Heart left ventricle (tissue), 16 donors: Measurements from ENCODE around the gene MACO1. TPM values are rescaled to one million over a fixed set of nuclear protein-coding genes. Genes with fewer than 3 reads are reported as not detected.
"Not testable (repeated sequence)": the region's sequence is repeated elsewhere in the genome, so short reads cannot be mapped to it uniquely, and the experiment has no call there.

Source experiments
- ATAC-seq, 4 donors: fragments of 200-7000 bp; cut with Tn5 transposase; one replicate each; pipeline ENCODE4 v1.9.1; 2020 to 2022; ENCODE audit warnings: moderate library complexity in 4 of 4, mild to moderate bottlenecking in 3 of 4, moderate number of reproducible peaks in 1 of 4
- DNase-seq, 5 donors: peaks; one replicate each; pipeline ENCODE4 v3.0.0-alpha.2; 2020
- H3K27ac ChIP-seq, 12 donors: fragments of 200-600 bp; sonication (generic) in 4 of 12; one replicate each; pipeline versions ENCODE4 v1.5.0 to v1.8.0; 2016 to 2022; ENCODE audit warnings: mild to moderate bottlenecking in 2 of 12
- H3K27me3 ChIP-seq, 9 donors: fragments of 200-600 bp; sonication (generic) in 2 of 9; one replicate each; pipeline versions ENCODE4 v1.5.1 to v1.8.0; 2016 to 2022; ENCODE audit warnings: mild to moderate bottlenecking in 3 of 9
- H3K36me3 ChIP-seq, 9 donors: fragments of 200-600 bp; sonication (generic) in 2 of 9; one replicate each; pipeline versions ENCODE4 v1.5.0 to v1.8.0; 2018 to 2022; ENCODE audit warnings: mild to moderate bottlenecking in 2 of 9
- H3K4me1 ChIP-seq, 12 donors: fragments of 200-600 bp; sonication (generic) in 4 of 12; one replicate each; pipeline versions ENCODE4 v1.5.0 to v1.8.0; 2016 to 2022; ENCODE audit warnings: mild to moderate bottlenecking in 3 of 12
- H3K4me3 ChIP-seq, 12 donors: fragments of 200-600 bp; sonication (generic) in 4 of 12; one replicate each; pipeline versions ENCODE4 v1.5.0 to v1.8.0; 2017 to 2022; ENCODE audit warnings: mild to moderate bottlenecking in 9 of 12, moderate library complexity in 4 of 12
- H3K9me3 ChIP-seq, 12 donors: fragments of 200-600 bp; sonication (generic) in 4 of 12; one replicate each; pipeline versions ENCODE4 v1.5.0 to v1.8.0; 2016 to 2022; ENCODE audit warnings: mild to moderate bottlenecking in 1 of 12
- CTCF ChIP-seq, 12 donors: fragments of 200-600 bp; sonication (generic) in 4 of 12; IDR thresholded peaks; one replicate each; pipeline versions ENCODE4 v1.5.0 to v1.8.0; 2018 to 2022; ENCODE audit warnings: antibody characterized with exemption in 12 of 12, mild to moderate bottlenecking in 5 of 12
- POLR2A ChIP-seq, 2 donors: fragments of 450-650 bp; IDR thresholded peaks; one replicate each; pipeline ENCODE4 v1.6.1; 2017; ENCODE audit warnings: antibody characterized with exemption in 2 of 2, mild to moderate bottlenecking in 2 of 2, moderate library complexity in 2 of 2
- WGBS, 4 donors: extraction: QIAGEN DNeasy Blood & Tissue Kit in 2 of 4; methylation state at CpG; one replicate each; pipeline versions ENCODE4 v1.1.5 to v1.1.7; 2013 to 2018; 5-methylcytosine and 5-hydroxymethylcytosine counted together
- intact Hi-C, 10 donors: fragments of 100-400 bp; cut with DNase I; formaldehyde crosslinking; loops; one replicate each; pipeline versions ENCODE4 v1.11.1 to v1.14.2; 2022
- polyA plus RNA-seq, 2 donors: library from polyadenylated mRNA; stranded (reverse); fragments of 200-250 nt; gene quantifications; one replicate each; pipeline ENCODE4 v1.2.3, GENCODE V29; 2013
- total RNA-seq, 9 donors: library from RNA; depleted of rRNA in 2 of 9; stranded (reverse); fragments of >200 nt in 2 of 9; fragmentation: NEBNext Ultra II Directional in 3 of 9; extraction: Animal tissue kit (Norgen Biotek cat#: 25700) in 3 of 9; gene quantifications; one replicate each; pipeline versions ENCODE4 v1.1.0 to v1.2.4, GENCODE V29; 2016 to 2023
- donor health status: ischemic (EF 13 %, LVEDD 7.1; RV severe dilation, severe dysfunction).
- donor health status: healthy with polysubstance abuse.
- donor health status: DM: no; HTN: yes; CAD: no.
- donor health status: DM: no; HTN: no; CAD: no.
- donor health status: ischemic (EF 25% LVEDD 6.9; RV normal size, moderate dysfunction).
- donor health status: ischemic (EF 25% LVEDD 5.7; RV mildly dilated, moderate dysfunction).
- donor health status: healthy.
- donor health status: DM: yes; HTN: yes; CAD: no.
- donor health status: ischemic (EF 35%, LVEDD 5.7; RV mildly dilated, moderate dysfunction).
- donor health status: nonischemic (EF 11% LVEDD 7.7; RV severe dilation, severe dysfunction).
- donor health status: DM: yes; HTN: yes; CAD: no.
- donor health status: PGD.
- donor health status: ischemic (EF 29% LVEDD 5.4; RV normal size, mild dysfunction).
- donor health status: nonischemic (EF 23%, LVEDD 6.1; RV moderate dilation, normal function).

MACO1 gene
- total and polyA plus RNA-seq, 11 donors = 5.8 to 21.0 (median 14.0) TPM

- TF ChIP-seq CTCF (IDR thresholded peaks at IDR 0.05) = no peak
- TF ChIP-seq POLR2A (IDR thresholded peaks at IDR 0.05) = no peak
Measured at GRCh38 chr1:25392841-25393240, 37.9 kb upstream of the MACO1 start.

DNA sequence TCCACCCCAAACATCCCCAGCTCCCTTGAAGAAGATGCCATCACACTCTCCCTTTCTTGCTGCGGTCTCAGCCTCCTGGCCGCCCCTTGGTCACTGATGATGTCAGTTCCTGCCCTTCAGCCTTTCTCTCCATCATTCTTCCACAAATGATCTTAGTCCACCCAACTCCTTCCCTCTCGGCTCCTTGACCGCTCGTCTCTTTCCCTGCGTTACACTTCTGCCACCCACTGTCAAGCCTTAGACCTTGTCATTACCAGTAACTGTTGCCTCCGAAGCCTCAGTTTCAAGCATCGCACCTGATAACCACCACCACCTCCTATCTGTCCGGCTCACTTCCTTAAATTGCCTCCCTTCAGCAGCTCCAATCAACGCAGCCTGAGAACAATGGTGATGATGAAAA, 33.1 kb upstream of the MACO1 start:
- WGBS, 4 donors = 22 to 41% (median 24%) methylated on average over 3 to 6 of the region's 10 CpGs
- ATAC-seq = peak in 3 of 4 donors; percentile 49 to 59 (median 49)
- H3K4me1 ChIP-seq, DNase-seq, H3K4me3 ChIP-seq, H3K36me3 ChIP-seq, H3K27me3 ChIP-seq, H3K9me3 ChIP-seq, H3K27ac ChIP-seq, intact Hi-C loops: not testable (repeated sequence)

More at GRCh38 chr1:25392841-25393240, 37.9 kb upstream of the MACO1 start:
- no peak overlapping the region for H3K27ac ChIP-seq
- no peaks in the 10 kb centered on the region for H3K27me3 ChIP-seq
- no peak overlapping the region for H3K4me3 ChIP-seq
- intact Hi-C loops = no loop called here
- DNase-seq = no peak
- no peak for ATAC-seq
- H3K4me1 ChIP-seq = no peaks in the 10 kb centered on the region
- no peaks in the 10 kb centered on the region for H3K9me3 ChIP-seq
- WGBS, 4 donors = 91 to 96% (median 92%) methylated on average over 6 of the region's 6 CpGs
- no peaks in the 10 kb centered on the region for H3K36me3 ChIP-seq

- ATAC-seq, H3K4me3 ChIP-seq, H3K4me1 ChIP-seq, H3K9me3 ChIP-seq, intact Hi-C loops, H3K36me3 ChIP-seq, H3K27me3 ChIP-seq, H3K27ac ChIP-seq, DNase-seq: not testable (repeated sequence)
- no CpG with 5 or more reads among the region's 2 CpGs for WGBS, 4 donors
Measured at GRCh38 chr1:25398079-25398478, 32.6 kb upstream of the MACO1 start.

DNA sequence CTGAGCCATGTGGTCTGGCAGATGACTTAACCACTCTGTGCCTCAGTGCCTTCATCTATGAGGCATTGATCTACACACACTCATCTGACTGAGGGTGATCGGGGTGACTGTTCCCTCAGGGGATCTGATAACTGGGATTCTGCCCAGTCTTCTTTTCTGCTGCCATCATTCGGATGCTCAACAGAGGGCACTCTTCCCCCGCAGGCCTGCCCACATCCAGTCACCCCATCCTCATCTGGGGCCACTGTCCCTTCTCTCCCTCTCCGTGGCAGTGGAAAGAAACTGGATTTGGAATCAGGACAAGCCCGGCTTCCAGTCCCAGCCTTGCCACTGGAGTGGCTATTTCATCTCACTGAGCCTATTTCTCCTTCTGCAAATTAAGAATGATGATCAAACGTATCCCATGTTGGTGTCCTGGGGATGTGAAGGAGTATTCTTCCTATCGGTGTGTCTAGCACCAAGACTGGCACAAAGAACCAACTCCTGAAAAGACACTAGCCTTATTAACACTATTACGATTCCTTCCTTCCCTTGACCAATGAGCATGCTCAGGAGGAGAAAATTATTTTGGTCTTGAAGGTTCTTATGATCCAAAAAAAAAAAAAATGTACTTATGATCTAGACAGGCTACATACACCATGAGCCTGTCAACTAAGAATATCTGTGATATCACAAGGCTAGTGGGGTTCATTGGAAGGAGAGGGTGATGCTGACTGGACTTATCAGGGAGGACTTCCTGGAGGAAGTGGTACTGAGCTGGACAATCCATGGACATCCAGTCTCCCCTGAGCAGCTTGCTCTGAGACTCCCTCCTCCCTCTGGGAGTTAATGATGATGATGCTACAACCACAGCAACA, 27.5 kb upstream of the MACO1 start:
- H3K9me3 ChIP-seq, H3K27ac ChIP-seq, H3K27me3 ChIP-seq, H3K36me3 ChIP-seq, H3K4me1 ChIP-seq, H3K4me3 ChIP-seq, DNase-seq: not testable (repeated sequence)
- peak in 11 of 12 donors; percentile 18 to 44 (median 28) for TF ChIP-seq CTCF (IDR thresholded peaks at IDR 0.05)
- peak in 3 of 4 donors; percentile 55 to 79 (median 60) for ATAC-seq
- intact Hi-C loops = loop anchor here in 7 of 10 donors (5.0 to 10.0 kb wide), 3 partner anchors 116 to 122 kb away; no protein-coding TSS in a partner anchor
- 17 to 19% (median 18%) methylated on average over 6 to 7 of the region's 8 CpGs for WGBS, 4 donors

DNA sequence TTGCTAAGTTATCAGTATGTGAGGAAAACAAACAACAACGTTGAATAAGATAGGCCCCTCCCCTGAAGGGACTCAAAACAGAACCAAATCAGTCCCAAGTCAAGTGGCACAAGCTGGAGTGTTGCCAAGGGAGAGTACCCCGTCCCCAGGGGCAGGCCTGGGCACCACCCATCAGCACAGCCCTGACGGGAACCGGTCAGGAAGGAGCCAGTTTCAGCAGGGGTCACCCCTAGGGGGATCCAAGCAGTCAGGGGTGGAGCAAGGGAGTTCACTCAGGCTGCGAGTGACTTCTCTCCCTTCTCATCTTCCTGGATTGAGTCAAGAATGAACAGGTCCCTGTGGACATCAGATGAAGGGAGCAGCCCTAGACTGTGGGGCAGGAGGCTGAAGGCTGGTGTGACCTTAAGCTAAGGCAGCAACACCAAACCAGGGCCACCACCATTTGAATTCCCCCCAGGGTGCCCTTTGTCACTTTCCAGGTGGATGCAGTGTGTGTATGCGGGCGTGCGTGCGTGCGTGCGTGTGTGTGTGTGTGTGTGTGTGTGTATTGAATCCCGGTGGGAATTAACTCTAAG, 24.9 kb upstream of the MACO1 start:
- H3K36me3 ChIP-seq, ATAC-seq, DNase-seq, H3K27me3 ChIP-seq, H3K9me3 ChIP-seq, H3K4me3 ChIP-seq, H3K27ac ChIP-seq, H3K4me1 ChIP-seq: not testable (repeated sequence)
- intact Hi-C loops = loop anchor here in 4 of 10 donors (5.0 to 10.0 kb wide), 2 partner anchors 116 to 119 kb away; no protein-coding TSS in a partner anchor
- WGBS, 4 donors = 68 to 85% (median 83%) methylated on average over 8 to 10 of the region's 12 CpGs; no CpG with 5 or more reads in 1 of the 4 donors

DNA sequence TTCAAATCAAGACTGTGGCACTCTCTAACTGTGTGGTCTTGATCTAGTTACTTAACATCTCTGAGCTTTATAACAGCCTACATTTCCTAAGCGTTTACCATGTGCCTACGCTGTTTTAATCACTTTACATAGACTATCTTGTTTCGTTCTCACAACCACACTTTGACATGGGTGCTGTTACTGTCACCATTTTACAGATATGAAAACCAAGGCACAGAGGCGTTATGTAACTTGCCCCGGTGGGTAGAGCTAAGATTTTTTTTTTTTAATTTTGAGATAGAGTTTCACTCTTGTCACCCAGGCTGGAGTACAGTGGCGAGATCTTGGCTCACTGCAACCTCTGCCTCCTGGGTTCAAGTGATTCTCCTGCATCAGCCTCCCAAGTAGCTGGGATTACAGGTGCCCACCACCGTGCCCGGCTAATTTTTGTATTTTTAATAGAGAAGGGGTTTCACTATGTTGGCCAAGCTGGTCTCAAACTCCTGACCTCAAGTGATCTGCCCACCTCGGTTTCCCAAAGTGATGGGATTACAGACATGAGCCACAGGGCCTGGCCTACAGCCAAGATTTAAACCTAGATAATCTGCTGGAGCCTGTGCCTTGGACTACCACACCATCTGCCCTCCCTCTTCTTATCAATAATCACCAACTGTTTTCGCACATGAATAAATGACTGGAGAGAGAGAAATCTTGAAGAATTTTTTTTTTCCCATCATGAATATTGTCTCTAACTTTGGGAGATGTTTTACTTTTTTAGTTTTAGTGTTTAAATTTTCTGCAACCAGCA, 20.9 kb upstream of the MACO1 start:
- intact Hi-C loops = loop anchor here in 5 of 10 donors (5.0 to 10.0 kb wide), 3 partner anchors 112 to 123 kb away; no protein-coding TSS in a partner anchor
- not testable (repeated sequence) for ATAC-seq, H3K27me3 ChIP-seq, H3K4me1 ChIP-seq, DNase-seq, H3K9me3 ChIP-seq, H3K36me3 ChIP-seq, H3K4me3 ChIP-seq, H3K27ac ChIP-seq
- 87 to 93% (median 89%) methylated on average over 8 to 10 of the region's 10 CpGs for WGBS, 4 donors

- not testable (repeated sequence) for H3K36me3 ChIP-seq, H3K4me1 ChIP-seq, H3K9me3 ChIP-seq, H3K27ac ChIP-seq, ATAC-seq, DNase-seq, H3K27me3 ChIP-seq, H3K4me3 ChIP-seq
- WGBS, 4 donors = 84 to 86% (median 85%) methylated on average over 11 to 13 of the region's 14 CpGs
- intact Hi-C loops = loop anchor here in 2 of 10 donors (5.0 kb wide), 1 partner anchor 126 kb away; no protein-coding TSS in a partner anchor
Measured at GRCh38 chr1:25412872-25413623, 17.6 kb upstream of the MACO1 start.

DNA sequence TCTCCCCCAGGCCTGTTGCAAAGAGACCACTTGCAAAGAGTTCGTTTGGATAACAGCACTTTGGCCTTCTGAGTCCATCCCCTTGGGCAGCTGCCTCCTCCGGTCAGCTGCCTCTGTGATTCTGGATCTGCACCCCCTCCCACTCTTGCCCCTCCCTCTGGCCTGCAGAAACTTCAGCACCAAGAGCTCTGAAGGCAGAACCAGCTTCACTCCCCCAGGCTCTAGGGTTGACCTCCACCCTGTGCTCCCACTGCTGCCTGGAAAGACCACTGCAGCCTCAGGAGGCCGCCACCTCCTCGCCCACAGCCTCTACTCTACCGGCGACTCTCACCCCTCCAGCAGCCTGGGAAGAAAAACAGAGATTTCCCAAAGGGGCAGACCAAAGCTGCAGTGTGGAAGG, 16.5 kb upstream of the MACO1 start:
- not testable (repeated sequence) for H3K36me3 ChIP-seq, DNase-seq, H3K27me3 ChIP-seq, H3K4me1 ChIP-seq, H3K27ac ChIP-seq, H3K4me3 ChIP-seq, ATAC-seq, H3K9me3 ChIP-seq
- WGBS, 4 donors = 50 to 81% (median 69%) methylated on average over 1 to 6 of the region's 6 CpGs
- intact Hi-C loops = loop anchor here in 2 of 10 donors (5.0 kb wide), 1 partner anchor 127 kb away; no protein-coding TSS in a partner anchor
